Fibroblast of lung (primary cell): Measurements from ENCODE around the gene F10.

Experiments used
- CTCF ChIP-seq, 2 donors: IDR thresholded peaks in 1 of 2; conservative IDR thresholded peaks in 1 of 2; 1 replicate in 1 of 2; 2 replicates in 1 of 2; pipeline ENCODE4 v1.5.1; 2011 to 2012; ENCODE audit warnings: low read length in 2 of 2, control low read depth in 1 of 2, inconsistent platforms in 1 of 2, low read depth in 1 of 2, mild to moderate bottlenecking in 1 of 2
- EZH2 ChIP-seq: IDR thresholded peaks from 2 replicates; pipeline ENCODE4 v1.5.1; 2012; ENCODE audit warnings: low read length, control low read depth, mild to moderate bottlenecking; ENCODE audit errors: missing control alignments

DNA sequence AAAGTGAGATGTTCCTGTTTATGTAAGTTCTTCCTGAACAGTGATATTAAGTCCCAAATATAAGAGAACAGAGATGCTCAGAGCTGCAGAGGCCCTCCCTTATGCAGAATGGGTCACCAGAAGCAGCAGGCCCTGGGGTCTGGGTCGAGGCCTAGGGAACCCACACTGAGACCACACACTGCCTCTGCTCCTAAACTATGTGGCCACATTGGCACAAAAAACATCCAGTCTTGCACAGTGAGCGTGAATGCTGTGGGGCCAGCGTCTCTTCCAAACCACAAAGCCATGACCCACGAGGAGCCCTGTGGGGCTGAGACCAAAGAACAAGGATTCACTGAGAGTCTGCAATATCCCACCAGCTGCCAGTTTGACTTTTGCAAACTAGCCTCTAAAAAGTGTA is 59.4 kb downstream of the F10 start:
- no peak for TF ChIP-seq CTCF (conservative IDR thresholded peaks at IDR 0.05 in 1 of 2, IDR thresholded peaks at IDR 0.05 in 1 of 2; ENCODE audit: low read depth in 1 of 2, low read length in 2 of 2)
- no peak for TF ChIP-seq EZH2
